Measurements from ENCODE around the gene WDR55. TPM values are rescaled to one million over a fixed set of nuclear protein-coding genes. Genes with fewer than 3 reads are reported as not detected.
"Not testable (repeated sequence)": the region's sequence is repeated elsewhere in the genome, so short reads cannot be mapped to it uniquely, and the experiment has no call there.

WDR55 gene
- total RNA-seq, 4 donors from 2014 or later = 33.3 to 76.6 (median 36.1) TPM

DNA sequence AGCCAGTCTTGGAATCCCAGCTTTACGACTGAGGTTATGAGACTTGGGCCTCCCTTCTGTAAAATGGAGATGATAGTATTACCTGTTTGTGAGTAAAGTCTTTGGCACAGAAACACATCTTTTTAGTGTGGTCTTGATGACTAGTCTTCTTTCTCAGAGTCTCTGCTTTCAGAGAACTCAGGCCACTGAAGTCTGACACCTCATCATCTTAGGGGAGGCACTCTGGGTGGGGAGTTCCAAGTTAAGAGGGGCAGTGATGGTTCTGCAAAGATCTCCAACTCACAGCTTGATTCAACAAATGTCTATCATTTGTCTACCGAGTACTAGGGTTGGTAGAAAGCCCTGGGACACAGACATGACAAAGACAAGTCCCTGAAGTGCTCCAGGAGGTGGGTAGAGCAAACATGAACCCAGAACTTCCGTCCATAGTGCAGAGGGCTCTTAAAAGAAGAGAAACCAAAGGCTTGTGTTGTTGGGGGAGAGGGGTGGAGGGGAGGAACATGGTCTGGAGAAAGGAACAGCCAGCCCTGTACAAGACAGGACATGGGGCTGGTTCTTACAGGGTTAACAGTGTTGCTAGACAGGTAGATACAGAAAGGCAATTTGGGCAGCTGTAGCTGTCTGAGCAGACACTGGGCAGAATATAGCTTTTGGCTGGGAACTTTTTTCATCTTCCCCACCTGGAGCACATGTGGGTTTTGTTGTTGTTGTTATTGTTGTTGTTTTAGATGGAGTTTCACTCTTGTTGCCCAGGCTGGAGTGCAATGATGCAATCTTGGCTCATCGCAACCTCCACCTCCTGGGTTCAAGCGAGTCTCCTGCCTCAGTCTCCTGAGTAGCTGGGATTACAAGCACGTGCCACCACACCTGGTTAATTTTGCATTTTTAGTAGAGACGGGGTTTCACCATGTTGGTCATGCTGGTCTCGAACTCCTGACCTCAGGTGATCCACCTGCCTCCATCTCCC is 29.1 kb upstream of the WDR55 start:
- WGBS, 2 donors (ENCODE audit: low coverage in 1 of 2) = 90% methylated on average over 2 to 8 of the region's 8 CpGs
- no peak overlapping the region for H3K4me3 ChIP-seq
- in situ Hi-C loops (cut with MboI; ENCODE audit: low pct_ligation_motif_present in 1 of 4, low pct_unique_long_range_greater_than_20kb in 1 of 4, low sequenced_read_pairs in 3 of 4) (loop anchor here in 3 of 4 donors (10.0 kb wide), 2 partner anchors 61 to 71 kb away; partner anchors contain the start of genes APBB3 (in 2 of the 3) and SLC35A4 (in 2 of the 3)), intact Hi-C loops (cut with DNase I; ENCODE audit: low total_unique reads) (loop anchor here (5.0 to 10.0 kb wide), 2 partner anchors 68 to 231 kb away; partner anchors contain the start of gene ANKHD1)
- no peaks in the 10 kb centered on the region for H3K36me3 ChIP-seq
- peaks cover 5 to 47% (median 25%) of the 10 kb centered on the region in 4 donors for H3K4me1 ChIP-seq
- no peak for DNase-seq
- no peaks in the 10 kb centered on the region for H3K27me3 ChIP-seq
- no peaks in the 10 kb centered on the region for H3K9me3 ChIP-seq
- no peak overlapping the region for H3K27ac ChIP-seq
- TF ChIP-seq, protein P1, sequence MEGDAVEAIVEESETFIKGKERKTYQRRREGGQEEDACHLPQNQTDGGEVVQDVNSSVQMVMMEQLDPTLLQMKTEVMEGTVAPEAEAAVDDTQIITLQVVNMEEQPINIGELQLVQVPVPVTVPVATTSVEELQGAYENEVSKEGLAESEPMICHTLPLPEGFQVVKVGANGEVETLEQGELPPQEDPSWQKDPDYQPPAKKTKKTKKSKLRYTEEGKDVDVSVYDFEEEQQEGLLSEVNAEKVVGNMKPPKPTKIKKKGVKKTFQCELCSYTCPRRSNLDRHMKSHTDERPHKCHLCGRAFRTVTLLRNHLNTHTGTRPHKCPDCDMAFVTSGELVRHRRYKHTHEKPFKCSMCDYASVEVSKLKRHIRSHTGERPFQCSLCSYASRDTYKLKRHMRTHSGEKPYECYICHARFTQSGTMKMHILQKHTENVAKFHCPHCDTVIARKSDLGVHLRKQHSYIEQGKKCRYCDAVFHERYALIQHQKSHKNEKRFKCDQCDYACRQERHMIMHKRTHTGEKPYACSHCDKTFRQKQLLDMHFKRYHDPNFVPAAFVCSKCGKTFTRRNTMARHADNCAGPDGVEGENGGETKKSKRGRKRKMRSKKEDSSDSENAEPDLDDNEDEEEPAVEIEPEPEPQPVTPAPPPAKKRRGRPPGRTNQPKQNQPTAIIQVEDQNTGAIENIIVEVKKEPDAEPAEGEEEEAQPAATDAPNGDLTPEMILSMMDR (IDR thresholded peaks at IDR 0.05) = no peak
- TF ChIP-seq EP300 (IDR thresholded peaks at IDR 0.05; ENCODE audit: low read depth) (no peak), POLR2A (IDR thresholded peaks at IDR 0.05) (no peak), POLR2AphosphoS5 (IDR thresholded peaks at IDR 0.05) (no peak)

DNA sequence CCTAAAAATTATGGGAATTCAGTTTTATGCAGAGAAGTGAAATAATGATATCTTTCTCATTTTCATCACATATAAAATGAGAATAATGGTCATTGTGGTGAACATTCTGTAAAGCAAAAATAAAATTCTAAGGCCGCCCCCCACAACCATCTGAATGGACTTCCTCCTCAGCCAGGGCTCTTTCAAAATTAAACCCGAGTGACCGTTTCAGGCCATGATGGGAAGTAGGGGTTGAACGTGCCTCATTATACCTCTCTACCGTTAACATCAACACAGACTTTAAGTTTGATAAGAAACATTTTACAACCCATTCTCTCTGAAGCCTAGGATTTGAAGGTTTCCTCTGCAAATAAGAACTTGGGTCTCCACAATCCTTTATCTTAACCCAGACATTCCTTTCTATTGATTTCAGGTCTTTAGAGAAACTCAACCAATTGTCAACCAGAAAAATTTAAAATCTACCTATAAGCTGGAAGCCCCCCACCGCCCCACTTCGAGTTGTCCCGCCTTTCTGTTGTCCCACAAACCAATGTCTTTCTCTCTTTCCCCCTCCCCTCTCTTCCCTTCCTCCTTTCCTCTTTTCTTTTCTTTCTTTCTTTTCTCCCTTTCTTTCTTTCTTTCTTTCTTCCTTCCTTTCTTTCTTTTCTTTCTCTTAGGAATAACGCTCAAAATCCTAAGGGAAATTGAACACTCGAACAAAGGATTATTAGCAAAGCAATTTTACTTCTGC is 27.2 kb upstream of the WDR55 start:
- Histone ChIP-seq H3K27me3 (no peaks in the 10 kb centered on the region), H3K36me3 (no peaks in the 10 kb centered on the region), H3K4me1 (peaks cover 5 to 33% (median 22%) of the 10 kb centered on the region in 4 donors), H3K9me3 (no peaks in the 10 kb centered on the region), H3K4me3 (no peak overlapping the region), H3K27ac (no peak overlapping the region)
- TF ChIP-seq POLR2A (IDR thresholded peaks at IDR 0.05) (no peak), EP300 (IDR thresholded peaks at IDR 0.05; ENCODE audit: low read depth) (no peak), POLR2AphosphoS5 (IDR thresholded peaks at IDR 0.05) (no peak)
- TF ChIP-seq, protein P1 (IDR thresholded peaks at IDR 0.05) = no peak
- in situ Hi-C loops (cut with MboI; ENCODE audit: low pct_ligation_motif_present in 1 of 4, low pct_unique_long_range_greater_than_20kb in 1 of 4, low sequenced_read_pairs in 3 of 4) = loop anchor here in 3 of 4 donors (10.0 kb wide), 2 partner anchors 63 to 73 kb away; partner anchors contain the start of genes APBB3 (in 2 of the 3) and SLC35A4 (in 2 of the 3)
- no peak for DNase-seq
- WGBS, 2 donors (ENCODE audit: low coverage in 1 of 2) = 83 to 85% methylated on average over 5 to 10 of the region's 10 CpGs
- intact Hi-C loops (cut with DNase I; ENCODE audit: low total_unique reads) = loop anchor here (5.0 to 10.0 kb wide), 2 partner anchors 70 to 233 kb away; partner anchors contain the start of gene ANKHD1

DNA sequence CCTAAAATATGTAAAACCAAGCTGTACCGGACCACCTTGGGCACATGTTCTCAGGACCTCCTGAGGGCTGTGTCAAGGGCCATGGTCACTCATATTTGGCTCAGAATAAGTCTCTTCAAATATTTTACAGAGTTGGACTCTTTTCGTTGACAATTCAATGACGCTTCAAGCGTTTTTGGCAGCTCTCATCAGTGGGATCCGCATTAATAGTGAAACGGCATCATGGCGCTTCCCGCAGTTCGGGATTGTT is 25.9 kb upstream of the WDR55 start:
- H3K4me1 ChIP-seq = peaks cover 0 to 24% (median 14%) of the 10 kb centered on the region in 4 donors
- H3K36me3 ChIP-seq, DNase-seq, H3K9me3 ChIP-seq, H3K27me3 ChIP-seq: not testable (repeated sequence)
- H3K4me3 ChIP-seq = peak overlapping the region in 3 of 4 donors; percentile 62 to 95 (median 68)
- intact Hi-C loops (cut with DNase I; ENCODE audit: low total_unique reads) (loop anchor here (5.0 to 10.0 kb wide), 2 partner anchors 72 to 234 kb away; partner anchors contain the start of gene ANKHD1), in situ Hi-C loops (cut with MboI; ENCODE audit: low pct_ligation_motif_present in 1 of 4, low pct_unique_long_range_greater_than_20kb in 1 of 4, low sequenced_read_pairs in 3 of 4) (loop anchor here in 3 of 4 donors (10.0 kb wide), 2 partner anchors 64 to 74 kb away; partner anchors contain the start of genes APBB3 (in 2 of the 3) and SLC35A4 (in 2 of the 3))
- H3K27ac ChIP-seq = peak overlapping the region; percentile 90 to 97 (median 92)
- 13 to 30% methylated on average over 2 to 9 of the region's 9 CpGs for WGBS, 2 donors (ENCODE audit: low coverage in 1 of 2)

DNA sequence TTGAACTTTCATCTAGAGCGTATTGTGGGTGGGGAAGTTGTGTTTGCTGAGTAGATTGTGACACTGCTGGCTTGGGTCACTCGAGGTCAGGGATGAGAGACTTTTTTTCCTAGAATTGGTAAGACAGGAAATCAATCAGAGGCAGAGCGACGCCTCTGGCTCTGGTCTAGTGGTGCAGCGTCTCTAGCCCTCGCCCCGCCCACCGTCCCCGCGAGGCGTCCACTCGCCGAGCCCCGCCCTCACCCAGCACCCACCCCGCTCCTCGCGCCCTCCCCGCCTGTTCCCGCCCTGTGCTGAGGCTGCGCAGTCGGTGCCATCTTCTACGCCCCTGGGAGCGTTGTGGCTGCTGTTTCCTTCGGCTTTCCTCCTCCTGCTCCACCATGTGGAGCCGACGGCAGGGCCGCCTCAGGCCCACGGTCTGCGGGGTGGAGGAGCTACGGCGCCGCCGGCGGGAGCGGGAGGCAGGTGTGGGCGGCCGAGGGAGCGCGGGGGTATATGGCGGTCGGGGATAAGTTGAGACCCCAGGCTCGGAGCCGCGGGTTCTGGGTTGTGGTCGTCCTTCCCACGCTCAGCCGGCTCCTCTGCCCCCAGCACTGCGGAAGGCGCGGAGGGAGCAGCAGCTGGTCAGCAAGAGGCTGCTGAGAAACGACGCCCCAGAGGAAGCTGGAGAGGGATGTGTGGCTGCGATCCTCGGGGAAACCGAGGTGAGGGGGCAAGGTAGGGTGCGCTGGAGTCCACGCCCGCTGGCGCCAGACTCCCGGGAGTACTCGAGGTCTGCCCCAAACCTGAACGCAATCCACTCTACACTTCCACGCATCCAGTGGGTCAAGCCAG is 25.3 kb upstream of the WDR55 start, which contains the start of gene TMCO6:
Gene TMCO6, plus strand, starts transcription at position 304 of the 834 bp plus-strand sequence. Its CDS starts 77 bp downstream, at position 381.
- in situ Hi-C loops (cut with MboI; ENCODE audit: low pct_ligation_motif_present in 1 of 4, low pct_unique_long_range_greater_than_20kb in 1 of 4, low sequenced_read_pairs in 3 of 4) = loop anchor here in 3 of 4 donors (10.0 kb wide), 2 partner anchors 65 to 75 kb away; partner anchors contain the start of genes APBB3 (in 2 of the 3) and SLC35A4 (in 2 of the 3)
- DNase-seq = peak; percentile 99
- WGBS, 2 donors (ENCODE audit: low coverage in 1 of 2) = 0% methylated on average over 50 of the region's 63 CpGs; no CpG with 5 or more reads in 1 of the 2 donors
- no peaks in the 10 kb centered on the region for H3K9me3 ChIP-seq
- no peaks in the 10 kb centered on the region for H3K27me3 ChIP-seq
- TF ChIP-seq POLR2A (IDR thresholded peaks at IDR 0.05) (peak; percentile 75), POLR2AphosphoS5 (IDR thresholded peaks at IDR 0.05) (peak; percentile 76 to 91 (median 82)), EP300 (IDR thresholded peaks at IDR 0.05; ENCODE audit: low read depth) (no peak)
- TF ChIP-seq, protein P1 (IDR thresholded peaks at IDR 0.05) = peak; percentile 59 to 83 (median 70)
- peaks cover 0 to 20% (median 14%) of the 10 kb centered on the region in 4 donors for H3K4me1 ChIP-seq
- peak within 1 kb of the TSS; percentile 62 to 95 (median 65) for H3K4me3 ChIP-seq
- intact Hi-C loops (cut with DNase I; ENCODE audit: low total_unique reads) = loop anchor here (5.0 to 10.0 kb wide), 2 partner anchors 72 to 235 kb away; partner anchors contain the start of gene ANKHD1
- H3K27ac ChIP-seq = peak within 1 kb of the TSS; percentile 90 to 97 (median 92)
- no peaks in the 10 kb centered on the region for H3K36me3 ChIP-seq
